Measurements from ENCODE around the gene LPP. TPM values are rescaled to one million over a fixed set of nuclear protein-coding genes. Genes with fewer than 3 reads are reported as not detected.

LPP gene
- total and polyA plus RNA-seq, 2 of the 13 experiments (the other 11 are each of a cell fraction or from before 2014, with no cell fraction given): 19.2 to 29.9 TPM

DNA sequence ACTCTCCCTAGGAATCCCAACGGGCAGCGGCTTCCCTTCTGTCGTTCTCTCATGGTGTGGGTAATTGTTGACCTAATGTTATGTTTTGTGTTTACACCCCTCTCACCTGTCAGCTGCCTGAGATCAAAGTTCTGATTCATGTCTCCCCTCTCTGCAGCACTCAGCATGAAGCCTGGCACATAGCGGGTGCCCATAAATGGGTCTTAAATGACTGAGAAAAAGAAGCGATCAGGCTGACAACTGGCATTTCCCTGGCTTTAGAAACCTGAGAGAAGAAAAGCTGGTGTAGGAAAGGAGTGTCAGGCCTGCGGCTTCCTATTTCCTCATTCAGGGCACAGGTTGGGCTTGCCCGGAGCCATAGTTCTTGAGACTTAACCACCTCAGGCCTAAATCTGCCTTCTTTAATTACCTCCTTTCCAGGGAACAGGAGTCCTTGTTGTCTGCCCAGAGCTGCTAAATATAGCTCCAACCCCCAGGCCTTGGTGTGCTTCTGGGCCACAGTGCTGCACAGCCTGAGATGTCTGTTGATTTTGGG is 31.8 kb downstream of the LPP start (continued):
- TF ChIP-seq, protein P1, sequence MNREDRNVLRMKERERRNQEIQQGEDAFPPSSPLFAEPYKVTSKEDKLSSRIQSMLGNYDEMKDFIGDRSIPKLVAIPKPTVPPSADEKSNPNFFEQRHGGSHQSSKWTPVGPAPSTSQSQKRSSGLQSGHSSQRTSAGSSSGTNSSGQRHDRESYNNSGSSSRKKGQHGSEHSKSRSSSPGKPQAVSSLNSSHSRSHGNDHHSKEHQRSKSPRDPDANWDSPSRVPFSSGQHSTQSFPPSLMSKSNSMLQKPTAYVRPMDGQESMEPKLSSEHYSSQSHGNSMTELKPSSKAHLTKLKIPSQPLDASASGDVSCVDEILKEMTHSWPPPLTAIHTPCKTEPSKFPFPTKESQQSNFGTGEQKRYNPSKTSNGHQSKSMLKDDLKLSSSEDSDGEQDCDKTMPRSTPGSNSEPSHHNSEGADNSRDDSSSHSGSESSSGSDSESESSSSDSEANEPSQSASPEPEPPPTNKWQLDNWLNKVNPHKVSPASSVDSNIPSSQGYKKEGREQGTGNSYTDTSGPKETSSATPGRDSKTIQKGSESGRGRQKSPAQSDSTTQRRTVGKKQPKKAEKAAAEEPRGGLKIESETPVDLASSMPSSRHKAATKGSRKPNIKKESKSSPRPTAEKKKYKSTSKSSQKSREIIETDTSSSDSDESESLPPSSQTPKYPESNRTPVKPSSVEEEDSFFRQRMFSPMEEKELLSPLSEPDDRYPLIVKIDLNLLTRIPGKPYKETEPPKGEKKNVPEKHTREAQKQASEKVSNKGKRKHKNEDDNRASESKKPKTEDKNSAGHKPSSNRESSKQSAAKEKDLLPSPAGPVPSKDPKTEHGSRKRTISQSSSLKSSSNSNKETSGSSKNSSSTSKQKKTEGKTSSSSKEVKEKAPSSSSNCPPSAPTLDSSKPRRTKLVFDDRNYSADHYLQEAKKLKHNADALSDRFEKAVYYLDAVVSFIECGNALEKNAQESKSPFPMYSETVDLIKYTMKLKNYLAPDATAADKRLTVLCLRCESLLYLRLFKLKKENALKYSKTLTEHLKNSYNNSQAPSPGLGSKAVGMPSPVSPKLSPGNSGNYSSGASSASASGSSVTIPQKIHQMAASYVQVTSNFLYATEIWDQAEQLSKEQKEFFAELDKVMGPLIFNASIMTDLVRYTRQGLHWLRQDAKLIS (CRISPR knock-in tag; IDR thresholded peaks at IDR 0.05): no peak
- TF ChIP-seq KLF13 (CRISPR knock-in tag; IDR thresholded peaks at IDR 0.05): no peak
- no peak for TF ChIP-seq FOSL1 (CRISPR knock-in tag; IDR thresholded peaks at IDR 0.05; ENCODE audit: borderline replicate concordance)
- TF ChIP-seq ZSCAN30 (CRISPR knock-in tag; IDR thresholded peaks at IDR 0.05): no peak
- no peak for TF ChIP-seq ZNF816 (CRISPR knock-in tag; IDR thresholded peaks at IDR 0.05; ENCODE audit: borderline replicate concordance)
- TF ChIP-seq MBD4 (IDR thresholded peaks at IDR 0.05; ENCODE audit: borderline replicate concordance, low read length): no peak
- TF ChIP-seq SRY (CRISPR knock-in tag; IDR thresholded peaks at IDR 0.05): no peak
- TF ChIP-seq ZNF251 (CRISPR knock-in tag; IDR thresholded peaks at IDR 0.05): no peak
- no peak for TF ChIP-seq PHF8 (CRISPR knock-in tag; IDR thresholded peaks at IDR 0.05)
- TF ChIP-seq, protein P2, sequence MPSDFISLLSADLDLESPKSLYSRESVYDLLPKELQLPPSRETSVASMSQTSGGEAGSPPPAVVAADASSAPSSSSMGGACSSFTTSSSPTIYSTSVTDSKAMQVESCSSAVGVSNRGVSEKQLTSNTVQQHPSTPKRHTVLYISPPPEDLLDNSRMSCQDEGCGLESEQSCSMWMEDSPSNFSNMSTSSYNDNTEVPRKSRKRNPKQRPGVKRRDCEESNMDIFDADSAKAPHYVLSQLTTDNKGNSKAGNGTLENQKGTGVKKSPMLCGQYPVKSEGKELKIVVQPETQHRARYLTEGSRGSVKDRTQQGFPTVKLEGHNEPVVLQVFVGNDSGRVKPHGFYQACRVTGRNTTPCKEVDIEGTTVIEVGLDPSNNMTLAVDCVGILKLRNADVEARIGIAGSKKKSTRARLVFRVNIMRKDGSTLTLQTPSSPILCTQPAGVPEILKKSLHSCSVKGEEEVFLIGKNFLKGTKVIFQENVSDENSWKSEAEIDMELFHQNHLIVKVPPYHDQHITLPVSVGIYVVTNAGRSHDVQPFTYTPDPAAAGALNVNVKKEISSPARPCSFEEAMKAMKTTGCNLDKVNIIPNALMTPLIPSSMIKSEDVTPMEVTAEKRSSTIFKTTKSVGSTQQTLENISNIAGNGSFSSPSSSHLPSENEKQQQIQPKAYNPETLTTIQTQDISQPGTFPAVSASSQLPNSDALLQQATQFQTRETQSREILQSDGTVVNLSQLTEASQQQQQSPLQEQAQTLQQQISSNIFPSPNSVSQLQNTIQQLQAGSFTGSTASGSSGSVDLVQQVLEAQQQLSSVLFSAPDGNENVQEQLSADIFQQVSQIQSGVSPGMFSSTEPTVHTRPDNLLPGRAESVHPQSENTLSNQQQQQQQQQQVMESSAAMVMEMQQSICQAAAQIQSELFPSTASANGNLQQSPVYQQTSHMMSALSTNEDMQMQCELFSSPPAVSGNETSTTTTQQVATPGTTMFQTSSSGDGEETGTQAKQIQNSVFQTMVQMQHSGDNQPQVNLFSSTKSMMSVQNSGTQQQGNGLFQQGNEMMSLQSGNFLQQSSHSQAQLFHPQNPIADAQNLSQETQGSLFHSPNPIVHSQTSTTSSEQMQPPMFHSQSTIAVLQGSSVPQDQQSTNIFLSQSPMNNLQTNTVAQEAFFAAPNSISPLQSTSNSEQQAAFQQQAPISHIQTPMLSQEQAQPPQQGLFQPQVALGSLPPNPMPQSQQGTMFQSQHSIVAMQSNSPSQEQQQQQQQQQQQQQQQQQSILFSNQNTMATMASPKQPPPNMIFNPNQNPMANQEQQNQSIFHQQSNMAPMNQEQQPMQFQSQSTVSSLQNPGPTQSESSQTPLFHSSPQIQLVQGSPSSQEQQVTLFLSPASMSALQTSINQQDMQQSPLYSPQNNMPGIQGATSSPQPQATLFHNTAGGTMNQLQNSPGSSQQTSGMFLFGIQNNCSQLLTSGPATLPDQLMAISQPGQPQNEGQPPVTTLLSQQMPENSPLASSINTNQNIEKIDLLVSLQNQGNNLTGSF (CRISPR knock-in tag; IDR thresholded peaks at IDR 0.05): no peak
- TF ChIP-seq ZMYM3 (CRISPR knock-in tag; IDR thresholded peaks at IDR 0.05): no peak
- no peak for TF ChIP-seq ZNF703 (CRISPR knock-in tag; IDR thresholded peaks at IDR 0.05; ENCODE audit: borderline replicate concordance)
- no peak for TF ChIP-seq SCMH1 (CRISPR knock-in tag; IDR thresholded peaks at IDR 0.05; ENCODE audit: borderline replicate concordance)
- no peak for TF ChIP-seq ZNF431 (CRISPR knock-in tag; IDR thresholded peaks at IDR 0.05; ENCODE audit: borderline replicate concordance, low read depth)
- TF ChIP-seq CSRNP1 (CRISPR knock-in tag; IDR thresholded peaks at IDR 0.05): no peak
- TF ChIP-seq ZNF383 (CRISPR knock-in tag; IDR thresholded peaks at IDR 0.05; ENCODE audit: borderline replicate concordance): no peak
- TF ChIP-seq SALL2 (CRISPR knock-in tag; IDR thresholded peaks at IDR 0.05): no peak
- TF ChIP-seq, protein P3, sequence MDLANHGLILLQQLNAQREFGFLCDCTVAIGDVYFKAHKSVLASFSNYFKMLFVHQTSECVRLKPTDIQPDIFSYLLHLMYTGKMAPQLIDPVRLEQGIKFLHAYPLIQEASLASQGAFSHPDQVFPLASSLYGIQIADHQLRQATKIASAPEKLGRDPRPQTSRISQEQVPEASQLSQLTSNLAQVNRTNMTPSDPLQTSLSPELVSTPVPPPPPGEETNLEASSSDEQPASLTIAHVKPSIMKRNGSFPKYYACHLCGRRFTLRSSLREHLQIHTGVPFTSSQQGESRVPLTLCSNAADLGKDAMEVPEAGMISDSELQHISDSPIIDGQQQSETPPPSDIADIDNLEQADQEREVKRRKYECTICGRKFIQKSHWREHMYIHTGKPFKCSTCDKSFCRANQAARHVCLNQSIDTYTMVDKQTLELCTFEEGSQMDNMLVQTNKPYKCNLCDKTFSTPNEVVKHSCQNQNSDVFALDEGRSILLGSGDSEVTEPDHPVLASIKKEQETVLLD (CRISPR knock-in tag; IDR thresholded peaks at IDR 0.05; ENCODE audit: low read depth): no peak
